Loucy (cell line): Measurements from ENCODE around the gene TAF1L.

Experiments used
- CTCF ChIP-seq: fragments of 200-600 bp; sonication (generic); conservative IDR thresholded peaks from 2 replicates; pipeline ENCODE4 v1.5.1; 2014; ENCODE audit warnings: mild to moderate bottlenecking, antibody characterized with exemption, low read length
- EZH2phosphoT487 ChIP-seq: fragments of 200-600 bp; IDR thresholded peaks from 2 replicates; pipeline ENCODE4 v1.6.1; 2018; ENCODE audit warnings: antibody characterized with exemption, mild to moderate bottlenecking, moderate library complexity, borderline replicate concordance

- TF ChIP-seq EZH2phosphoT487 (no peak), CTCF (peak; percentile 78)
Observed at GRCh38 chr9:32581512-32582143, 53.8 kb downstream of the TAF1L start.
